HEK293T (cell line): ENCODE results near the gene CYP2A6.
"Not testable (repeated sequence)": the region's sequence is repeated elsewhere in the genome, so short reads cannot be mapped to it uniquely, and the experiment has no call there.

Source experiments
- CTCF ChIA-PET: fragments of 350-600 bp; formaldehyde crosslinking; extraction: SDS; loops from one replicate; lab custom pipeline; 2021; ENCODE audit warnings: antibody characterized with exemption, inconsistent platforms; lab: Yijun Ruan, JAX
- POLR2A ChIA-PET: fragments of 350-600 bp; formaldehyde crosslinking; extraction: SDS; loops from one replicate; lab custom pipeline; 2020; ENCODE audit warnings: antibody characterized with exemption, inconsistent platforms; lab: Yijun Ruan, JAX
- DNase-seq: peaks from one replicate; pipeline ENCODE4 v3.0.0; 2012; ENCODE audit warnings: mixed read lengths; ENCODE audit errors: extremely low spot score
- ARNT ChIP-seq: fragments of 450-650 bp; IDR thresholded peaks from 2 replicates; pipeline ENCODE4 v1.6.1; 2017; ENCODE audit warnings: mild to moderate bottlenecking
- BHLHE40 ChIP-seq: fragments of 450-650 bp; IDR thresholded peaks from 2 replicates; pipeline ENCODE4 v1.6.1; 2016; ENCODE audit warnings: mild to moderate bottlenecking, moderate library complexity, borderline replicate concordance
- CTBP1 ChIP-seq: fragments of 450-650 bp; IDR thresholded peaks from 2 replicates; pipeline ENCODE4 v1.6.1; 2016; ENCODE audit warnings: borderline replicate concordance
- ELF4 ChIP-seq: fragments of 450-650 bp; IDR thresholded peaks from 2 replicates; pipeline ENCODE4 v1.6.1; 2017; ENCODE audit warnings: antibody characterized with exemption
- FOXA1 ChIP-seq: fragments of 450-650 bp; IDR thresholded peaks from 2 replicates; pipeline ENCODE4 v1.6.1; 2016; ENCODE audit warnings: mild to moderate bottlenecking
- FOXK2 ChIP-seq: fragments of 450-650 bp; IDR thresholded peaks from 2 replicates; pipeline ENCODE4 v1.6.1; 2016; ENCODE audit warnings: mild to moderate bottlenecking
- FOXM1 ChIP-seq: fragments of 450-650 bp; IDR thresholded peaks from 2 replicates; pipeline ENCODE4 v1.6.1; 2017; ENCODE audit warnings: mild to moderate bottlenecking, borderline replicate concordance
- HDGF ChIP-seq: fragments of 450-650 bp; IDR thresholded peaks from 2 replicates; pipeline ENCODE4 v1.6.1; 2017; ENCODE audit warnings: antibody characterized with exemption, borderline replicate concordance
- L3MBTL2 ChIP-seq: fragments of 450-650 bp; conservative IDR thresholded peaks from 2 replicates; pipeline ENCODE4 v1.6.1; 2016; ENCODE audit warnings: mild to moderate bottlenecking
- LEF1 ChIP-seq: fragments of 450-650 bp; IDR thresholded peaks from 2 replicates; pipeline ENCODE4 v1.6.1; 2017; ENCODE audit warnings: mild to moderate bottlenecking, borderline replicate concordance
- NFRKB ChIP-seq: fragments of 450-650 bp; IDR thresholded peaks from 2 replicates; pipeline ENCODE4 v1.6.1; 2016; ENCODE audit warnings: mild to moderate bottlenecking, moderate library complexity
- SP1 ChIP-seq: fragments of 450-650 bp; IDR thresholded peaks from 2 replicates; pipeline ENCODE4 v1.6.1; 2017
- SUZ12 ChIP-seq: fragments of 450-650 bp; IDR thresholded peaks from 2 replicates; pipeline ENCODE4 v1.6.1; 2016; ENCODE audit warnings: mild to moderate bottlenecking
- TARDBP ChIP-seq: fragments of 450-650 bp; IDR thresholded peaks from 2 replicates; pipeline ENCODE4 v1.6.1; 2016
- ZNF384 ChIP-seq: fragments of 450-650 bp; IDR thresholded peaks from 2 replicates; pipeline ENCODE4 v1.6.1; 2016
- TF ChIP-seq, protein P1 (sequence below): fragments of 450-650 bp; IDR thresholded peaks from 2 replicates; pipeline ENCODE4 v1.6.1; 2016

Gene CYP2A6

GRCh38 chr19:40862785-40863184 lies 12.5 kb upstream of the CYP2A6 start:
- no peak for DNase-seq
- TF ChIP-seq CTBP1 (no peak), FOXM1 (no peak), ARNT (no peak), HDGF (no peak), ZNF384 (no peak), BHLHE40 (no peak), FOXK2 (no peak), SUZ12 (no peak), ELF4 (no peak), NFRKB (no peak), L3MBTL2 (no peak), SP1 (no peak), FOXA1 (no peak), TARDBP (no peak), LEF1 (no peak)
- TF ChIP-seq, protein P1, sequence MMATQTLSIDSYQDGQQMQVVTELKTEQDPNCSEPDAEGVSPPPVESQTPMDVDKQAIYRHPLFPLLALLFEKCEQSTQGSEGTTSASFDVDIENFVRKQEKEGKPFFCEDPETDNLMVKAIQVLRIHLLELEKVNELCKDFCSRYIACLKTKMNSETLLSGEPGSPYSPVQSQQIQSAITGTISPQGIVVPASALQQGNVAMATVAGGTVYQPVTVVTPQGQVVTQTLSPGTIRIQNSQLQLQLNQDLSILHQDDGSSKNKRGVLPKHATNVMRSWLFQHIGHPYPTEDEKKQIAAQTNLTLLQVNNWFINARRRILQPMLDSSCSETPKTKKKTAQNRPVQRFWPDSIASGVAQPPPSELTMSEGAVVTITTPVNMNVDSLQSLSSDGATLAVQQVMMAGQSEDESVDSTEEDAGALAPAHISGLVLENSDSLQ, result no peak
- CTCF ChIA-PET, result no interaction called here
- POLR2A ChIA-PET, result interaction anchor here (0.6 kb wide), 1 partner anchor 1122 kb away, joined by 4 read pairs; no protein-coding TSS in a partner anchor

- ChIA-PET CTCF (no interaction called here), POLR2A (interaction anchor here (0.6 kb wide), 1 partner anchor 1122 kb away, joined by 4 read pairs; no protein-coding TSS in a partner anchor)
- no peak for TF ChIP-seq FOXK2
Measured at GRCh38 chr19:40862333-40862732, 12.1 kb upstream of the CYP2A6 start.

DNA sequence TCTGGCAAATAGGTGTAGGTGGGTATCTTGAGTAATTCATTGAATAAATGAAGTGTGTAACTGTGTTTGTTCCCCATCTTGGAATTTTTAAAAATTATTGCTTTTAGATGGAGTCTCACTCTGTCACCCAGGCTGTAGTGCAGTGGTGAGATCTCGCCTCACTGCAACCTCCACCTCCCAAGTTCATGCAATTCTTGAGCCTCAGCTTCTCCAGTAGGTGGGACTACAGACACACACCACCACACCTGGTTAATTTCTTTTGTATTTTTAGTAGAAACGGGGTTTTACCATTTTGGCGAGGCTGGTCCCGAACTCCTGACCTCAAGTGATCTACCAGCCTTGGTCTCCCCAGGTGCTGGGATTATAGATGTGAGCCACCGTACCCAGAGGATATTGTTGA lies 7.9 kb upstream of the CYP2A6 start:
- CTCF ChIA-PET, result no interaction called here
- TF ChIP-seq NFRKB (no peak), SP1 (no peak), HDGF (no peak), ELF4 (no peak), LEF1 (no peak)
- POLR2A ChIA-PET, result no interaction called here
- no peak for DNase-seq

More at GRCh38 chr19:40862333-40862732, 12.1 kb upstream of the CYP2A6 start:
- no peak for DNase-seq

GRCh38 chr19:40852467-40853152 lies 2.4 kb upstream of the CYP2A6 start:
- CTCF ChIA-PET, DNase-seq, POLR2A ChIA-PET: not testable (repeated sequence)

GRCh38 chr19:40846722-40847121 lies 3.5 kb downstream of the CYP2A6 start:
- POLR2A ChIA-PET, CTCF ChIA-PET: not testable (repeated sequence)

DNA sequence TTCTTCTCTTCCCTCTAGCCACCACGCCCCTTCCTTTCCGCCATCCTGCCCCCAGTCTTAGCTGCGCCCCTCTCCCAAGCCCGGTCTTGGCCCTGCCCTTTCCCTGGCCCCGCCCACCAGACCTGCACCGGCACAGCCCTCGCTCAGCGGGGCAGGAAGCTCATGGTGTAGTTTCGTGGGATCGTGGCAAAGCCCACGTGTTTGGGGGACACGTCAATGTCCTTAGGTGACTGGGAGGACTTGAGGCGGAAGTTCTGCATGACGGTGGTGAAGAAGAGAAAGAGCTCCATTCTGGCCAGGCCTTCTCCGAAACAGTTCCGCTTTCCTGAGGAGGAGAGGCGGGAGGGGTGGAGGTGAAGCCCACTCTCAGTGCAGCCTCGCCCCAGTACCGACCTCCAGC lies 6.6 kb downstream of the CYP2A6 start:
- DNase-seq, CTCF ChIA-PET, POLR2A ChIA-PET: not testable (repeated sequence)

More at GRCh38 chr19:40846722-40847121, 3.5 kb downstream of the CYP2A6 start:
- not testable (repeated sequence) for DNase-seq

GRCh38 chr19:40842997-40843652 lies 7.1 kb downstream of the CYP2A6 start:
- POLR2A ChIA-PET, CTCF ChIA-PET, DNase-seq: not testable (repeated sequence)

GRCh38 chr19:40842012-40842411 lies 8.2 kb downstream of the CYP2A6 start:
- POLR2A ChIA-PET, CTCF ChIA-PET, DNase-seq: not testable (repeated sequence)

GRCh38 chr19:40838477-40838876 lies 11.8 kb downstream of the CYP2A6 start:
- CTCF ChIA-PET, result interaction anchor here (1.3 kb wide), 1 partner anchor 19 kb away, joined by 3 read pairs; no protein-coding TSS in a partner anchor
- DNase-seq, POLR2A ChIA-PET: not testable (repeated sequence)
